Stimulated activated effector memory CD8-positive, alpha-beta T cell treated with anti-CD3 and anti-CD28 coated beads, Interleukin-12 subunit alpha, Interleukin-12 subunit beta, amount 100 ng/mL, for 72 hours (primary cell): ENCODE measurements around the gene TNRC6A.

Experiments
- ATAC-seq: fragments of 150-1000 bp; cut with Tn5 transposase; 2 replicates; pipeline ENCODE4 v1.10.0; 2021
- DNase-seq, 2 donors: peaks; one replicate each; pipeline ENCODE4 v3.0.0; 2021 to 2022; ENCODE audit warnings: low spot score in 2 of 2
- H3K27ac Mint-ChIP-seq: one replicate; pipeline ENCODE4 v1.8.0; 2022; ENCODE audit warnings: mild to moderate bottlenecking, mixed read lengths
- H3K36me3 Mint-ChIP-seq: one replicate; pipeline ENCODE4 v1.8.0; 2022; ENCODE audit warnings: mild to moderate bottlenecking, mixed read lengths
- H3K4me1 Mint-ChIP-seq: one replicate; pipeline ENCODE4 v1.8.0; 2022; ENCODE audit warnings: mixed read lengths
- H3K4me3 Mint-ChIP-seq: one replicate; pipeline ENCODE4 v1.8.0; 2022; ENCODE audit warnings: mild to moderate bottlenecking, mixed read lengths
- H3K9me3 Mint-ChIP-seq: one replicate; pipeline ENCODE4 v1.8.0; 2022; ENCODE audit warnings: mixed read lengths

Gene TNRC6A

GRCh38 chr16:24766057-24766456, 36.6 kb downstream of the TNRC6A start:
- H3K9me3 Mint-ChIP-seq, result no peaks in the 10 kb centered on the region
- no peak for ATAC-seq
- H3K36me3 Mint-ChIP-seq, result peaks cover 37% of the 10 kb centered on the region
- peak overlapping the region; percentile 20 for H3K27ac Mint-ChIP-seq
- H3K4me1 Mint-ChIP-seq, result peaks cover 26% of the 10 kb centered on the region
- H3K4me3 Mint-ChIP-seq, result no peak overlapping the region
- no peak for DNase-seq

- no peak for DNase-seq
- Mint-ChIP-seq H3K36me3 (peaks cover 43% of the 10 kb centered on the region), H3K9me3 (no peaks in the 10 kb centered on the region), H3K27ac (peak overlapping the region; percentile 11), H3K4me3 (no peak overlapping the region), H3K4me1 (peaks cover 38% of the 10 kb centered on the region)
- ATAC-seq, result no peak
Observed at GRCh38 chr16:24769806-24770205, 40.4 kb downstream of the TNRC6A start.

- no peak overlapping the region for H3K4me3 Mint-ChIP-seq
- H3K9me3 Mint-ChIP-seq, result no peaks in the 10 kb centered on the region
- H3K4me1 Mint-ChIP-seq, result peaks cover 38% of the 10 kb centered on the region
- H3K36me3 Mint-ChIP-seq, result peaks cover 33% of the 10 kb centered on the region
- peak; percentile 82 for ATAC-seq
- no peak overlapping the region for H3K27ac Mint-ChIP-seq
- DNase-seq, result no peak
Observed at GRCh38 chr16:24771132-24771778, 41.8 kb downstream of the TNRC6A start.

- peaks cover 34% of the 10 kb centered on the region for H3K36me3 Mint-ChIP-seq
- no peak overlapping the region for H3K4me3 Mint-ChIP-seq
- DNase-seq, result no peak
- H3K27ac Mint-ChIP-seq, result no peak overlapping the region
- ATAC-seq, result no peak
- no peaks in the 10 kb centered on the region for H3K9me3 Mint-ChIP-seq
- H3K4me1 Mint-ChIP-seq, result peaks cover 38% of the 10 kb centered on the region
Observed at GRCh38 chr16:24771779-24772157, 42.3 kb downstream of the TNRC6A start.

- Mint-ChIP-seq H3K4me3 (no peak overlapping the region), H3K4me1 (peaks cover 41% of the 10 kb centered on the region), H3K36me3 (peaks cover 52% of the 10 kb centered on the region), H3K27ac (peak overlapping the region; percentile 82), H3K9me3 (no peaks in the 10 kb centered on the region)
- ATAC-seq (peak; percentile 63), DNase-seq (no peak)
Observed at GRCh38 chr16:24773771-24774427, 44.4 kb downstream of the TNRC6A start.

GRCh38 chr16:24774510-24774909, 45.1 kb downstream of the TNRC6A start:
- H3K4me1 Mint-ChIP-seq, result peaks cover 39% of the 10 kb centered on the region
- DNase-seq, result no peak
- no peak for ATAC-seq
- peaks cover 58% of the 10 kb centered on the region for H3K36me3 Mint-ChIP-seq
- peak overlapping the region; percentile 82 for H3K27ac Mint-ChIP-seq
- no peaks in the 10 kb centered on the region for H3K9me3 Mint-ChIP-seq
- H3K4me3 Mint-ChIP-seq, result no peak overlapping the region

GRCh38 chr16:24775455-24775854, 46.0 kb downstream of the TNRC6A start:
- Mint-ChIP-seq H3K4me1 (peaks cover 30% of the 10 kb centered on the region), H3K9me3 (no peaks in the 10 kb centered on the region), H3K4me3 (no peak overlapping the region), H3K36me3 (peaks cover 67% of the 10 kb centered on the region), H3K27ac (peak overlapping the region; percentile 4)
- ATAC-seq, result no peak
- DNase-seq, result no peak

- Mint-ChIP-seq H3K27ac (peak overlapping the region; percentile 52), H3K4me1 (peaks cover 21% of the 10 kb centered on the region), H3K36me3 (peaks cover 79% of the 10 kb centered on the region), H3K9me3 (no peaks in the 10 kb centered on the region), H3K4me3 (no peak overlapping the region)
- ATAC-seq, result no peak
- DNase-seq, result no peak
Observed at GRCh38 chr16:24776501-24777220, 47.2 kb downstream of the TNRC6A start.

- H3K9me3 Mint-ChIP-seq, result no peaks in the 10 kb centered on the region
- no peak for ATAC-seq
- peaks cover 88% of the 10 kb centered on the region for H3K36me3 Mint-ChIP-seq
- no peak for DNase-seq
- peak overlapping the region; percentile 7 for H3K27ac Mint-ChIP-seq
- H3K4me3 Mint-ChIP-seq, result no peak overlapping the region
- peaks cover 11% of the 10 kb centered on the region for H3K4me1 Mint-ChIP-seq
Observed at GRCh38 chr16:24778671-24779070, 49.2 kb downstream of the TNRC6A start.

GRCh38 chr16:24781256-24781655, 51.8 kb downstream of the TNRC6A start:
- Mint-ChIP-seq H3K27ac (no peak overlapping the region), H3K4me3 (no peak overlapping the region), H3K4me1 (peaks cover 4% of the 10 kb centered on the region), H3K9me3 (no peaks in the 10 kb centered on the region), H3K36me3 (peaks cover 95% of the 10 kb centered on the region)
- DNase-seq, result no peak
- ATAC-seq, result no peak

GRCh38 chr16:24784121-24784520, 54.7 kb downstream of the TNRC6A start:
- H3K27ac Mint-ChIP-seq, result no peak overlapping the region
- no peak for ATAC-seq
- peaks cover 87% of the 10 kb centered on the region for H3K36me3 Mint-ChIP-seq
- H3K9me3 Mint-ChIP-seq, result no peaks in the 10 kb centered on the region
- DNase-seq, result no peak
- H3K4me3 Mint-ChIP-seq, result no peak overlapping the region
- H3K4me1 Mint-ChIP-seq, result no peaks in the 10 kb centered on the region

- Mint-ChIP-seq H3K27ac (peak overlapping the region; percentile 7), H3K36me3 (peaks cover 91% of the 10 kb centered on the region), H3K4me3 (no peak overlapping the region), H3K4me1 (no peaks in the 10 kb centered on the region), H3K9me3 (no peaks in the 10 kb centered on the region)
- ATAC-seq, result peak; percentile 44
- no peak for DNase-seq
Observed at GRCh38 chr16:24789881-24790280, 60.4 kb downstream of the TNRC6A start.

GRCh38 chr16:24800586-24800985, 71.1 kb downstream of the TNRC6A start:
- H3K36me3 Mint-ChIP-seq, result peaks cover 98% of the 10 kb centered on the region
- H3K9me3 Mint-ChIP-seq, result no peaks in the 10 kb centered on the region
- DNase-seq (no peak), ATAC-seq (no peak)
- H3K4me1 Mint-ChIP-seq, result peaks cover 5% of the 10 kb centered on the region
- H3K27ac Mint-ChIP-seq, result peak overlapping the region; percentile 15
- no peak overlapping the region for H3K4me3 Mint-ChIP-seq

GRCh38 chr16:24801761-24802302, 72.4 kb downstream of the TNRC6A start:
- no peaks in the 10 kb centered on the region for H3K9me3 Mint-ChIP-seq
- DNase-seq, result no peak
- no peaks in the 10 kb centered on the region for H3K4me1 Mint-ChIP-seq
- H3K4me3 Mint-ChIP-seq, result no peak overlapping the region
- H3K27ac Mint-ChIP-seq, result peak overlapping the region; percentile 27
- H3K36me3 Mint-ChIP-seq, result peaks cover 98% of the 10 kb centered on the region
- ATAC-seq, result no peak

- DNase-seq (no peak), ATAC-seq (no peak)
- Mint-ChIP-seq H3K4me1 (no peaks in the 10 kb centered on the region), H3K9me3 (no peaks in the 10 kb centered on the region), H3K27ac (no peak overlapping the region), H3K36me3 (peaks cover 100% of the 10 kb centered on the region), H3K4me3 (no peak overlapping the region)
Observed at GRCh38 chr16:24805484-24805883, 76.0 kb downstream of the TNRC6A start.
